ENCODE data around the gene OSBP2.

The OSBP2 gene

GRCh38 chr22:30856741-30857502 lies 162.2 kb downstream of the OSBP2 start:
- no peak for DNase-seq

DNA sequence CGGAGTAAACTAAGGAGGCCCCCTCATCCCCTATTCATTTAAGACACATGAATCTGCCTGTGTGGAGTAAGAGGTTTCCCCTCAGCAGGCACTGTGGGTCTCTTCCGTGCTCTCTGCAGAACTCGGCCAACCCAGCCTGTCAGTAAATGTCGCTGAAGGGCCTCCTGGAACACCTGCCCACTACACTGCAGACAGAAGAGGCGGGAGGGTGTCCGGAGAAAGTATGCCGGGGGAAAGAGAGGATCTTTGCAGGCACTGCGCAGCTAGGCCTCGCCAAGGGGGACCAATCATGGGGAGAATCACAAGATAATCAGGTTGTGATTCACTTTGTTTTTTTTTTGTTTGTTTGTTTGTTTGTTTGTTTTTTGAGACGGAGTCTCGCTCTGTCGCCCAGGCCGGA lies 163.1 kb downstream of the OSBP2 start:
- no peak for DNase-seq

DNA sequence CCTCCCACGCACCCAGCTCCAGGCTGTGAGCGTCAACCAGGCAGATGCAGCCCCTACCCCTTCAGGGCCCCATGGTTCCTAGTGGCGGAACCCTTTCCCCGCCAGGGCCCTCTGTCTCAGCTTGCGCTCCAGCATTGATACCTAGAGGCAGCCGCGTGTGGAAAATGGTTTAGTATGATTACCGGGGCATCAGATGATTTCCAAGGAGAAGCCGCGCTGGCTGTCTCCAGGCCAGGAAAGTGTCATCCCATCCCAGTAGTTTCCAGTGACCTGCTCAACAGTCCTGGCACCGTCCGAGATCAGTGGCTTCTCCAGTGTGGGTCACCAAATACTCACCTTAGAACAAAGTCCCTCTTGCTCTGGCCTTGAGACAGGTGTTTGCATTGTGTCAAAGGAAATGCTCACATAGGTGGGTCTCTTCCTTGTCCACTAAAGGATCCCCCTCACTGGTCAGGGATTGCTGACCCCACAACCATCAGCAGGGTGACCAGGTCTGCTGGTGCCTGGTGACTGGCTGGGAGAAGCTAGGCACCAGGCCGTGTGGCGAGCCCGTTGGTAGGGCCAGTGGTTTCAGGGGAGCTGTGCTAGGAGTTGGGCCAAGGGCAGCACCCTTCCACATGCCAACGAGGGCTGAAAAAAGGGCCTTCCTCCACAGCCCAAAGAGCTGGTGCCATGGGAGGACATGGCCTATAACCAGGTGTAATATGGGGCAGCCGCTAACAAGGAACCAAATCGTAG lies 164.5 kb downstream of the OSBP2 start:
- no peak for DNase-seq

DNA sequence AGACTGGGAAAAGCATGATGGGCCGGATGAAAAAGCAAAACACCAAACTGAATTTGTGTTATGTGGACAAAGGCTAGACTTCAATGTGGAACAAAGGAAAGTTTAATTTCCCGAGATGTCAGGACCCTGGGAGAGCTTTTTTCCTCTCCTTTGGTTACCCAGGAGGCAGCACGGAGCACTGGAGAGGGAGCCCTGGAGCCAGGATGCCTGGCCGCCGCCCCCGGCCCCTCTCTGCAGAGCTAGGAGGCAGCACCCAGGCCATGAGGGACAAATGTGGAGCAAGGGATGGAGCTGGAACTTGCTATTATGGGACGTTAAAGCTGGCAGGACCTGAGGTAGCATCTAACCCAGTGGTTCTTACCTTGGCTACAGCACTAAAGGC lies 165.0 kb downstream of the OSBP2 start:
- no peak for DNase-seq

DNA sequence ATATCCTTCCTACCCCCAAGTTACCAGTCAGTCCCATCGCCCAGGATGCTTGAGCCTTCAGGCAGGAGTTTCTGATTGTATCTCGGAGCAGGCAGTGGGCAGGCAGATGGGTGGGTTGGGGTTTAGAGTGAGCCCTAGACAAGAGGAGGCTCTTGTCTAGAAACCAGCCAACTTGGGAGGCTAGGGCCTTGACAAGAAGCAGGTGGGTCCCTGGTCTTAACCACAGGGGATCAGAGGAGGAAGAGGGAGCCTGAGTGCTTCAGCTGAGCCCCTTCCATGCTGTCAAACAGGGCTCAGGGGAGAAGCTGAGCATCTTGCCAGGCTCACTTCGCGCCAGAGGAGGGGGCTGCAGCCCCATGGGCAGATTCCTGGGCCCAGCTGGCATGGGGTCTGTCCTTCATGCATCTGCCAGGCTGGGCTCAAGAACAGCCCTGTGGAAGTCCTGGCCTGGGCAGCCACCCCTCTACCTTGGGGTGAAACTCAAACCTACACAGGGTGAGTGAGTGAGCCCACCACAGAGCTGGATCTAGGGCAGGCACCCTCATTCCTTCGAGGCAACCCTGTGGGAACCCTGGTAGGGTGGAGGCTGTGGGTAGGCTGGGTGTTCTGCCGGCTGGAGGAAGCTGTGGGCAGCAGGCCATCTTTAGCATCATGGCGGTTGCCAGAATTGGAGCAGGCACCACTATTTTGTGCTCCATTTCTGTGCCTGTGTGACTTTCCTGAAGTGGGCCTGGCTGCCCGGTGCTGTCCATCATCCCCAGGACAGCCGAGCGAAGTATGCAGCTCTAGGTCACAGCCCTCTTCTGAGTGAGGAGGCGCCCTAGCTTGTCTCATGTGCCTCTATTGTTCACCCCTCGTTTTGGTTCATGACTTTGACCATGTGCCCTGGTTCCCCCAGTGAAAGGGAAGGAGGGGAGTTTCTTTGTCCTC lies 165.8 kb downstream of the OSBP2 start:
- no peak for DNase-seq

GRCh38 chr22:30861131-30861530 lies 166.5 kb downstream of the OSBP2 start:
- no peak for DNase-seq

GRCh38 chr22:30861688-30862552 lies 167.2 kb downstream of the OSBP2 start:
- no peak for DNase-seq

GRCh38 chr22:30863081-30863833 lies 168.6 kb downstream of the OSBP2 start:
- DNase-seq = no peak

DNA sequence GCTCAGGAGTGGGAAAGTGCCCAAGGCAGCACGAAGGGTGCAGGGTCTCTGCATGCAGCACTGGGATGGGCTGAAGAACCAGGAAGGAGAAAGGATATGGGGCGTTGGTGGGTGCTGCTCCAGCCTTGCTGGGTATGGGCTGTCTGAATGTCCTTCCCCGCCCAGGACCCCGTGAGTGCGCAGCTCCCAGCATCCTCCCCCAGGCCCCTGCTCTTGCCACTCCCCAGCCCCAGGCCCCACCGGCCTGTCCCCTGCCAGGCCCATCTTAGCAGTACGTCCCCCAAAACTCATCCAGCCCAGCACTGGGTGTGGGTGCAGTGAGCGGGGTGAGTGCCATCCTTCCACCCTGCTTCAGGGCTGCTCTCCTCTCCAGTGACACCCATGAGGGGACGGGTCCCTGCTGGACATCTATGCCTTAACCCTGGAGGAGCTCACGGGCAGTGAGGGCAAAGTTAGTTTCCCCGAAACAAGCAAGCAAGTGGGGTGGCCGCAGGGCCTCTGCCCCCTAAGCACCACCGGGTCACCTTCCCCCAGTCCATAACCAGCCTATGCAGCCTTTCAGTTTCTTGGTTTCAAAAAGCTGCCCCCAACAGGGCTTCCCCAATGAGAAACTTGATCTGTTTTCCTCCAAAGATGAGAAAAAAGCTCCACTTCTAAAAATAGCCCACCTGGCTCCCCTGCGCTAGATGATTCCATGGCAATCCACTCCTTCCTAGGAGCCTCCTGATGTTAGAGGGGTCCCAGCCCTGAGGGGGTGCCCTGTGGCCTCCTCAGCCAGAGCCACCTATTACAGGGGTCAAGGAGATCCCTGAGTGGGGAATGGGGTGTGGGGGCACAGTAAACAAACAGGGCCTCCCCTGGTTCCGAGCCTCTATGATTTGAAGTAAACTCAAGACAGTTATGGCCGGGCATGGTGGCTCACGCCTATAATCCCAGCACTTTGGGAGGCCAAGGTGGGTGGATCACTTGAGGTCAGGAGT lies 170.1 kb downstream of the OSBP2 start:
- DNase-seq = no peak

DNA sequence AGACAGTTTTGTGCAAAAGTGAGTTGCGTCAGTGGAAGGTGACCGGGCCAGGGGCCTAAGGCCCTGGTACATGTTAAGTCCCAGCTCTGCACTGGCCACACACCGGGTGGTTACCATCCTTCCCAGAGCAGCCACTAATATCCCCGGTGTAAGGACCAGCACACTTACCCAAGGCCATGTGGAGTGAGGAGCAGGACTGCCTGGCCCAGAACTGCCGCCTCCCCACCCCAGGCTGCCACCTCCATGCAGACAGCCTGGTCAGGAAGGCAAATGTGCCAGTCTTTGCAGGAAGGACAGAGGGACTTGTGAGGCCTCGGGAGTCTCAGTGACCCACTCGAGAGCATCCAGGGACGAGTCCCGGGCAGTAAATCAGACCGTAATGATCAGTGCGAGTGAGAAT lies 171.0 kb downstream of the OSBP2 start:
- DNase-seq = no peak

GRCh38 chr22:30866216-30866615 lies 171.5 kb downstream of the OSBP2 start:
- DNase-seq = no peak

- DNase-seq = no peak
Measured at GRCh38 chr22:30866811-30867271, 172.2 kb downstream of the OSBP2 start.

DNA sequence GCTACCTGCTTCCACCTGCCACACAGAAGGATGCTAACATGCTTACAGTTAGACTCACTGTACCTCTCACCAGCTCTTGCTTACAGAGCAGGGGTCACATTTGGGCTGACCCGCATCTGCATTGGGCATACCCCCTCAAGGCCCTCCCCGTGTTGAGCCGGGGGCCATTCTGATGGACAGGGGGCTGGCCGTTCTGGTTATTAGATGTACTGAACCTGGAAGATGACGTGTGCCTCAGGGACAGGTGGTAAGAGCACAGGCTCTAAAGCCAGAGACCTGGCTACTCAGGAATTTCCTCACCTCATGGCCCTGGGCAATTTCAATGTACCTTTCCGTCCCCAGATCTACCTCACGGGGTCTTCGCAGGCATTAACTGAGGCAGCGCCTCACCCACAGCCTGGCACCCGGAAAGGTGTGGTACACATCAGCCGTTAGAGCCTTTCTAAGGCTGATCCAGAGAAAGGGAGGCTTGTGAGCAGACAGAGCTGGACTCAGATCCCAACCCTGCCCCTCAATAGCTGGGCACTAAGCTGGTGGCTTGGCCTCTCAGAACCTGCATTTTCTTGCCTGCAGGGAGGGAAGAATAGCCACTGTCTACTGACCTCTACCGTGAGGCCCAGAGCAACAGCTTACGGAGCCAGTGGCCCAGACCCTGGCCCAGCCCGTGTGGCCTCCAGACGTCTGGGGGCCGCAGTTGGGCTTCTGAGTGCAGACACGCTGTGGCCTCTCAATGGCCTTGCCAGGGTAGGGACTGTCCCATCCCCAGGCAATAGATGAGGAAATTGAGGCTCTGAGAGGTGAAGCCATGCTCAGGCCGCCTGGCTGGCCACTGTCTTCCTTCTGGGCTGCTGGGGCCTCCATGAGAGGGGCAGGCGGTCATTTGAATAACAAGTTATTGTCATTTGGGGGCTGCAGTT lies 173.3 kb downstream of the OSBP2 start:
- no peak for DNase-seq

DNA sequence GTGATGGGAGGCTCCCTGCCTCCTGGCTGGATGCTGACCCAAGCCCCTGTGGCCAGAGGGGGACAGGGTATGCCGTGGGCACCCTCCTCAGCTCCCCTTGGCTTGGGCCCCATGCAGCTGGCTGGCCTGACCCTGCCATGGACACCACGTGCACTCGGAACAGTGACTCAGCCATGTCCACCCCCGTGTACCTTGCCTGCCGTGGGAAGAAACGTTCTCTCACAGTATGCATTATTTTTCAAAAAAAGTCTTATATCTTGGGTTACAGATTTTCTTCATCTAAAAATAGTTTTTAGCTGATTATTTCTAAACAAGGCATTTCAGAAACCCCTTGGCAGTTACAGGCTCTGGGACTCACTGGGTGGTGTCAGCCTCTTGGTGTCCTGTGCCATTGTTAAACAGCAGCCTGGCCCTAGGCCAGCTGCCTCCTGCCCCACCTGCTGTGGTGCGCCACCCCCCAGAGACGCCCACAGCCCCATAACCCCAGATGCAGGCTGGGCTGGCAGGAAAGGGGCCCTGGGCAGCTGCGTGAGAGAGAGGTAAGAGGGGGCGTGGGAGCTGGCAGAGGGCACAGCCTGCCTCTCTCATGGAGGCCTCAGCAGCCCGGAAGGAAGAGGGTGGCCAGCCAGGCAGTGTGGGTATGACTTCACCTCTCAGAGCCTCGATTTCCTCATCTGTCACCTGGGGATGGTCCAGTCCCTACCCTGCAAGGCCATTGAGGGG lies 174.2 kb downstream of the OSBP2 start:
- DNase-seq = no peak

DNA sequence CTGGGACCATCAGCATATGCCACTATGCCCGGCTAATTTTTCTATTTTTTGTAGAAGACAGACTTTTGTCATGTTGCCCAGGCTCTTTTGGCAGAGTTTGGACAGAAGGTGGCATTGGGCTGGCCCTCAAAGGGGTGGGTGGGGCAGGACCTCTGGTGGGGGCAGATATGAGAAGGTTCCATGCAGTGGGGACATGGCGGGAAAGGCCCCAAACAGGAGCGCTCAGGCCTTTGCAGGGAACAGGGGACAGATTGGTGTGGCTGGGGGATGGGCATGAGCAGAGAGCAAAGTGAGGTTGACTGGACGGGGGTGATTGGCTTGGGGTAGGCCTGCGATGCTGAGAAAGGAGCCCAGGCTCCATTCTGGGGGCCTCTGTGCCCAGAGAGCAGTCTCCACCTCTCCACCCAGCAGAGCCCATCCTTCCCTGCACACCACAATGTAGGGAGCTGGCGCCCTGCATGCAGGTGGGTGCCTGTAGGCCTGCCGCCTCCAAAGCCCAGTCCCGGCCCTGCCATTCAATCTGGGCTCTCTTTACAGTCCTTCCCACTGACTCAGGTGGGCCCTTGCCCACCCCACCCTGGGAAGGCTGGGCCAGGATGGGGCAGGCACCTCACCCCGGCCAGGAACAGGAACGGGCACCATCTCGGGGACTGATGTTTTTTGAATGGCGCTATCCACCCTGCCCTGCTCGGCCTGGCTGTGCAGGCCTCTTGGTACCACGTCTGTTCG lies 175.2 kb downstream of the OSBP2 start:
- DNase-seq = no peak

GRCh38 chr22:30870451-30871345 lies 176.0 kb downstream of the OSBP2 start:
- no peak for DNase-seq

Data from stimulated activated naive CD4-positive, alpha-beta T cell (primary cell).